ENCODE measurements around the gene THOC5. TPM values are rescaled to one million over a fixed set of nuclear protein-coding genes. Genes with fewer than 3 reads are reported as not detected.
A peak's percentile ranks its signal among the peaks of the same experiment; 100 is the strongest.

Gene THOC5
- total and polyA plus RNA-seq, 12 donors: 13.2 to 42.4 (median 27.7) TPM

- H3K4me3 ChIP-seq: peak overlapping the region in 2 of 4 donors; percentile 21 to 51
- no peaks in the 10 kb centered on the region for H3K27me3 ChIP-seq
- DNase-seq: peak; percentile 82 to 92 (median 91)
- TF ChIP-seq POLR2A (IDR thresholded peaks at IDR 0.05) (peak in 1 of 2 donors; percentile 12), CTCF (IDR thresholded peaks at IDR 0.05) (no peak)
- H3K36me3 ChIP-seq (replicated peaks in 1 of 2): peaks cover 0 to 14% of the 10 kb centered on the region in 2 donors
- 10 to 14% (median 12%) methylated on average over 14 to 15 of the region's 15 CpGs for WGBS, 4 donors
- peaks cover 42 to 46% of the 10 kb centered on the region in 2 donors for H3K4me1 ChIP-seq (replicated peaks in 1 of 2)
- peak overlapping the region; percentile 57 to 92 (median 76) for H3K27ac ChIP-seq
- intact Hi-C loops (cut with DNase I): no loop called here
- no peaks in the 10 kb centered on the region for H3K9me3 ChIP-seq (replicated peaks in 1 of 3)
Observed at GRCh38 chr22:29481265-29482000, 72.1 kb downstream of the THOC5 start.

GRCh38 chr22:29480512-29481264 lies 72.9 kb downstream of the THOC5 start:
- Histone ChIP-seq H3K9me3 (replicated peaks in 1 of 3) (no peaks in the 10 kb centered on the region), H3K4me1 (replicated peaks in 1 of 2) (peaks cover 42 to 46% of the 10 kb centered on the region in 2 donors), H3K27me3 (no peaks in the 10 kb centered on the region), H3K36me3 (replicated peaks in 1 of 2) (peaks cover 0 to 10% of the 10 kb centered on the region in 2 donors), H3K4me3 (peak overlapping the region in 2 of 4 donors; percentile 4 to 51), H3K27ac (peak overlapping the region; percentile 57 to 92 (median 76))
- WGBS, 4 donors: 4 to 7% (median 6%) methylated on average over 36 to 107 of the region's 107 CpGs; no CpG with 5 or more reads in 1 of the 4 donors
- TF ChIP-seq POLR2A (IDR thresholded peaks at IDR 0.05) (peak in 1 of 2 donors; percentile 48), CTCF (IDR thresholded peaks at IDR 0.05) (peak in 5 of 6 experiments; percentile 39 to 64 (median 50))
- intact Hi-C loops (cut with DNase I): no loop called here
- peak; percentile 73 to 86 (median 82) for DNase-seq

- intact Hi-C loops (cut with DNase I): no loop called here
- peak overlapping the region in 2 of 4 donors; percentile 4 to 51 for H3K4me3 ChIP-seq
- no peaks in the 10 kb centered on the region for H3K27me3 ChIP-seq
- TF ChIP-seq CTCF (IDR thresholded peaks at IDR 0.05) (no peak), POLR2A (IDR thresholded peaks at IDR 0.05) (no peak)
- H3K9me3 ChIP-seq (replicated peaks in 1 of 3): no peaks in the 10 kb centered on the region
- peak overlapping the region in 1 of 5 donors; percentile 91 for H3K27ac ChIP-seq
- peaks cover 42 to 46% of the 10 kb centered on the region in 2 donors for H3K4me1 ChIP-seq (replicated peaks in 1 of 2)
- peaks cover 0 to 8% of the 10 kb centered on the region in 2 donors for H3K36me3 ChIP-seq (replicated peaks in 1 of 2)
- WGBS, 4 donors: 3 to 7% (median 5%) methylated on average over 13 to 39 of the region's 39 CpGs; no CpG with 5 or more reads in 1 of the 4 donors
- DNase-seq: no peak
Observed at GRCh38 chr22:29480262-29480511, 73.4 kb downstream of the THOC5 start.

All from adrenal gland (tissue), 12 donors.